PFSK-1 (cell line): ENCODE data around the gene CDH2.

Experiments used
- POLR2AphosphoS5 ChIP-seq: IDR thresholded peaks from 2 replicates; pipeline ENCODE4 v1.6.1; 2012; ENCODE audit warnings: low read depth, mild to moderate bottlenecking, control low read depth, low read length, moderate library complexity
- REST ChIP-seq, 2 experiments: IDR thresholded peaks; 2 replicates each; pipeline versions ENCODE4 v1.6.1 to v1.8.0; 2011 to 2012; ENCODE audit warnings: low read depth in 2 of 2, low read length in 2 of 2, control low read depth in 1 of 2, inconsistent platforms in 1 of 2, mild to moderate bottlenecking in 1 of 2, moderate library complexity in 1 of 2; ENCODE audit not compliant: insufficient read depth in 1 of 2
- SIN3A ChIP-seq: IDR thresholded peaks from 2 replicates; pipeline ENCODE4 v1.6.1; 2012; ENCODE audit warnings: mild to moderate bottlenecking, low read length, moderate library complexity, borderline replicate concordance; ENCODE audit not compliant: insufficient read depth
- TAF1 ChIP-seq: IDR thresholded peaks from 2 replicates; pipeline ENCODE4 v1.6.1; 2012; ENCODE audit warnings: low read length, control low read depth, borderline replicate concordance; ENCODE audit not compliant: insufficient read depth

- TF ChIP-seq SIN3A, result no peak
- TF ChIP-seq POLR2AphosphoS5, result no peak
- no peak for TF ChIP-seq TAF1
- TF ChIP-seq REST (IDR thresholded peaks at IDR 0.05; ENCODE audit: insufficient read depth in 1 of 2, low read depth in 2 of 2, low read length in 2 of 2), result no peak
Measured at GRCh38 chr18:28208268-28208667, 31.3 kb upstream of the CDH2 start.
